Measurements from ENCODE around the gene CENPK. TPM values are rescaled to one million over a fixed set of nuclear protein-coding genes. Genes with fewer than 3 reads are reported as not detected.

CENPK gene
- total RNA-seq, 2 experiments from 2014 or later: 14.4 to 16.8 TPM

- Mint-ChIP-seq H3K4me3 (peak overlapping the region; percentile 2), H3K27me3 (no peaks in the 10 kb centered on the region), H3K9me3 (no peaks in the 10 kb centered on the region), H3K4me1 (ENCODE audit: low read depth) (peaks cover 71% of the 10 kb centered on the region), H3K36me3 (ENCODE audit: low read depth) (peaks cover 73% of the 10 kb centered on the region), H3K27ac (peak overlapping the region; percentile 24)
- CTCF ChIA-PET: interaction anchor here (1.0 kb wide), 1 partner anchor 17 kb away, joined by 4 read pairs; no protein-coding TSS in a partner anchor
- DNase-seq (no peak), ATAC-seq (ENCODE audit: poor library complexity) (no peak)
- Histone ChIP-seq H3K27me3 (ENCODE audit: control insufficient read depth in 1 of 2, insufficient read depth in 2 of 2, low read length in 2 of 2) (no peaks in the 10 kb centered on the region), H3K9me3 (ENCODE audit: control insufficient read depth in 1 of 2, insufficient read depth in 1 of 2, low read length in 2 of 2) (no peaks in the 10 kb centered on the region), H3K36me3 (ENCODE audit: insufficient read depth, low read length) (peaks cover 38% of the 10 kb centered on the region), H3K4me3 (ENCODE audit: low read length) (no peak overlapping the region), H3K4me1 (ENCODE audit: insufficient read depth, low read length) (peaks cover 15% of the 10 kb centered on the region), H3K27ac (ENCODE audit: low read depth in 1 of 2, low read length in 2 of 2) (no peak overlapping the region)
- no peak for TF ChIP-seq CTCF (IDR thresholded peaks at IDR 0.05)
- POLR2A ChIA-PET: no interaction called here
- intact Hi-C loops (cut with DNase I, micrococcal nuclease): loop anchor here in 1 of 2 experiments (10.0 kb wide), 1 partner anchor 752 kb away; no protein-coding TSS in a partner anchor
Observed at GRCh38 chr5:65566505-65566904, 3.5 kb upstream of the CENPK start.

- Histone ChIP-seq H3K27me3 (ENCODE audit: control insufficient read depth in 1 of 2, insufficient read depth in 2 of 2, low read length in 2 of 2) (no peaks in the 10 kb centered on the region), H3K36me3 (ENCODE audit: insufficient read depth, low read length) (peaks cover 19% of the 10 kb centered on the region), H3K4me1 (ENCODE audit: insufficient read depth, low read length) (peaks cover 15% of the 10 kb centered on the region), H3K4me3 (ENCODE audit: low read length) (peak overlapping the region; percentile 75), H3K9me3 (ENCODE audit: control insufficient read depth in 1 of 2, insufficient read depth in 1 of 2, low read length in 2 of 2) (no peaks in the 10 kb centered on the region), H3K27ac (ENCODE audit: low read depth in 1 of 2, low read length in 2 of 2) (peak overlapping the region; percentile 93 to 94)
- Mint-ChIP-seq H3K4me3 (peak overlapping the region; percentile 95), H3K36me3 (ENCODE audit: low read depth) (peaks cover 61% of the 10 kb centered on the region), H3K27me3 (no peaks in the 10 kb centered on the region), H3K9me3 (no peaks in the 10 kb centered on the region), H3K27ac (peak overlapping the region; percentile 94), H3K4me1 (ENCODE audit: low read depth) (peaks cover 63% of the 10 kb centered on the region)
- no peak for TF ChIP-seq CTCF (IDR thresholded peaks at IDR 0.05)
- DNase-seq: peak in 2 of 14 experiments; percentile 24 to 43
- intact Hi-C loops (cut with DNase I, micrococcal nuclease): loop anchor here (1.0 to 10.0 kb wide), 6 partner anchors 59 to 797 kb away; partner anchors contain the start of genes ADAMTS6 (in 2 of the 2) and TRIM23 (in 1 of the 2)
- POLR2A ChIA-PET: interaction anchor here (1.1 to 3.0 kb wide), 18 partner anchors 8 to 795 kb away, joined by 3 to 72 read pairs (median 10); partner anchors contain the start of genes ADAMTS6, CWC27, ERBIN and NLN
- no peak for ATAC-seq (ENCODE audit: poor library complexity)
- CTCF ChIA-PET: no interaction called here
Observed at GRCh38 chr5:65563777-65564176, 809 bp upstream of the CENPK start.

GRCh38 chr5:65556718-65557117, 6.2 kb downstream of the CENPK start:
- Histone ChIP-seq H3K4me1 (ENCODE audit: insufficient read depth, low read length) (no peaks in the 10 kb centered on the region), H3K36me3 (ENCODE audit: insufficient read depth, low read length) (no peaks in the 10 kb centered on the region), H3K27me3 (ENCODE audit: control insufficient read depth in 1 of 2, insufficient read depth in 2 of 2, low read length in 2 of 2) (no peaks in the 10 kb centered on the region), H3K9me3 (ENCODE audit: control insufficient read depth in 1 of 2, insufficient read depth in 1 of 2, low read length in 2 of 2) (no peaks in the 10 kb centered on the region), H3K4me3 (ENCODE audit: low read length) (no peak overlapping the region), H3K27ac (ENCODE audit: low read depth in 1 of 2, low read length in 2 of 2) (no peak overlapping the region)
- Mint-ChIP-seq H3K27me3 (no peaks in the 10 kb centered on the region), H3K4me3 (no peak overlapping the region), H3K36me3 (ENCODE audit: low read depth) (peaks cover 60% of the 10 kb centered on the region), H3K27ac (peak overlapping the region; percentile 8), H3K9me3 (no peaks in the 10 kb centered on the region), H3K4me1 (ENCODE audit: low read depth) (peaks cover 22% of the 10 kb centered on the region)
- ChIA-PET CTCF (interaction anchor here (1.4 kb wide), 1 partner anchor 29 kb away, joined by 4 read pairs; no protein-coding TSS in a partner anchor), POLR2A (no interaction called here)
- ATAC-seq (ENCODE audit: poor library complexity) (no peak), DNase-seq (no peak)
- intact Hi-C loops (cut with DNase I, micrococcal nuclease): no loop called here
- TF ChIP-seq CTCF (IDR thresholded peaks at IDR 0.05): no peak
